Globus pallidus (tissue), 1 donor: ENCODE data around the gene CUX1.
"Not testable (repeated sequence)": the region's sequence is repeated elsewhere in the genome, so short reads cannot be mapped to it uniquely, and the experiment has no call there.

Experiments used
- DNase-seq: peaks from one replicate; pipeline ENCODE4 v3.0.0-alpha.2; 2015; ENCODE audit warnings: low spot score

CUX1 gene

GRCh38 chr7:101916041-101916800 lies 98.8 kb downstream of the CUX1 start:
- DNase-seq = no peak

- DNase-seq = no peak
These were observed 99.5 kb downstream of the CUX1 start for GRCh38 chr7:101916876-101917275.

- no peak for DNase-seq
These were observed 100.1 kb downstream of the CUX1 start for GRCh38 chr7:101917566-101917965.

- no peak for DNase-seq
These were observed 101.0 kb downstream of the CUX1 start for GRCh38 chr7:101918426-101918825.

- no peak for DNase-seq
These were observed 102.1 kb downstream of the CUX1 start for GRCh38 chr7:101919363-101920115.

- DNase-seq = no peak
These were observed 103.6 kb downstream of the CUX1 start for GRCh38 chr7:101921061-101921460.

GRCh38 chr7:101921546-101922489 lies 104.4 kb downstream of the CUX1 start:
- not testable (repeated sequence) for DNase-seq

- no peak for DNase-seq
These were observed 105.5 kb downstream of the CUX1 start for GRCh38 chr7:101922631-101923601.

GRCh38 chr7:101923602-101923985 lies 106.2 kb downstream of the CUX1 start:
- DNase-seq = no peak

GRCh38 chr7:101924171-101924570 lies 106.7 kb downstream of the CUX1 start:
- DNase-seq = no peak

- no peak for DNase-seq
These were observed 108.8 kb downstream of the CUX1 start for GRCh38 chr7:101926265-101926664.

GRCh38 chr7:101927389-101927788 lies 110.0 kb downstream of the CUX1 start:
- DNase-seq = no peak

- DNase-seq = no peak
These were observed 110.4 kb downstream of the CUX1 start for GRCh38 chr7:101927802-101928201.

GRCh38 chr7:101929256-101929655 lies 111.8 kb downstream of the CUX1 start:
- DNase-seq = no peak

- DNase-seq = not testable (repeated sequence)
These were observed 112.5 kb downstream of the CUX1 start for GRCh38 chr7:101929911-101930310.

- no peak for DNase-seq
These were observed 114.7 kb downstream of the CUX1 start for GRCh38 chr7:101932083-101932482.

GRCh38 chr7:101933028-101933427 lies 115.6 kb downstream of the CUX1 start:
- DNase-seq = no peak

- DNase-seq = no peak
These were observed 116.3 kb downstream of the CUX1 start for GRCh38 chr7:101933688-101934121.

- no peak for DNase-seq
These were observed 117.2 kb downstream of the CUX1 start for GRCh38 chr7:101934618-101935017.

- peak; percentile 29 for DNase-seq
These were observed 118.2 kb downstream of the CUX1 start for GRCh38 chr7:101935521-101936141.

- no peak for DNase-seq
These were observed 118.8 kb downstream of the CUX1 start for GRCh38 chr7:101936223-101936610.
